Psoas muscle (tissue), 8 donors: ENCODE data around the gene MTRF1L. TPM values are rescaled to one million over a fixed set of nuclear protein-coding genes. Genes with fewer than 3 reads are reported as not detected.

Experiments
- ATAC-seq, 4 donors: fragments of 200-7000 bp; cut with Tn5 transposase; one replicate each; pipeline ENCODE4 v1.9.1; 2020; ENCODE audit warnings: moderate library complexity in 3 of 4, mild to moderate bottlenecking in 2 of 4
- DNase-seq, 2 donors: peaks; one replicate each; pipeline ENCODE4 v3.0.0-alpha.2; 2020
- H3K27ac ChIP-seq: fragments of 200-600 bp; one replicate; pipeline ENCODE4 v1.8.0; 2022
- H3K27me3 ChIP-seq, 3 donors: fragments of 200-600 bp in 1 of 3; one replicate each; pipeline versions ENCODE4 v1.6.1 to v1.8.0; 2013 to 2022; ENCODE audit warnings: low read length in 2 of 3, mild to moderate bottlenecking in 2 of 3, moderate library complexity in 1 of 3; ENCODE audit not compliant: insufficient read depth in 3 of 3
- H3K36me3 ChIP-seq, 2 donors: fragments of 200-600 bp in 1 of 2; one replicate each; pipeline versions ENCODE4 v1.6.1 to v1.8.0; 2013 to 2022; ENCODE audit warnings: low read depth in 1 of 2, mild to moderate bottlenecking in 1 of 2, moderate library complexity in 1 of 2; ENCODE audit not compliant: insufficient read depth in 1 of 2
- H3K4me1 ChIP-seq: fragments of 200-600 bp; one replicate; pipeline ENCODE4 v1.8.0; 2022
- H3K4me3 ChIP-seq: fragments of 200-600 bp; one replicate; pipeline ENCODE4 v1.8.0; 2022; ENCODE audit warnings: mild to moderate bottlenecking
- H3K9me3 ChIP-seq: fragments of 200-600 bp; one replicate; pipeline ENCODE4 v1.8.0; 2022
- WGBS, 3 donors: extraction: QIAGEN DNeasy Blood & Tissue Kit; methylation state at CpG; one replicate each; pipeline versions ENCODE4 v1.1.6 to v1.1.7; 2013; 5-methylcytosine and 5-hydroxymethylcytosine counted together
- intact Hi-C, 2 donors: fragments of 100-400 bp; cut with DNase I; formaldehyde crosslinking; loops; one replicate each; pipeline versions ENCODE4 v1.11.0 to v1.14.2; 2022
- polyA plus RNA-seq, 3 donors: library from polyadenylated mRNA; stranded (reverse); fragments of 200-250 nt; gene quantifications; one replicate each; pipeline ENCODE4 v1.2.3, GENCODE V29; 2013
- total RNA-seq, 4 donors: library from RNA; stranded (reverse); fragmentation: NEBNext Ultra II Directional in 2 of 4; extraction: Animal tissue kit (Norgen Biotek cat#: 25700) in 2 of 4; gene quantifications; one replicate each; pipeline versions ENCODE4 v1.2.1 to v1.2.4, GENCODE V29; 2021 to 2023
- TF ChIP-seq, protein P1 (sequence below): fragments of 200-600 bp; IDR thresholded peaks from one replicate; pipeline ENCODE4 v1.8.0; 2022; ENCODE audit warnings: antibody characterized with exemption
- donor health status: healthy with polysubstance abuse.
- donor health status: DM: no; HTN: no; CAD: no; lungs with moderate emphysema.
- donor health status: Bipolar disorder and iron deficiency.
- donor health status: healthy.
- donor health status: DM: yes; HTN: yes; CAD: no.
- donor health status: DM: no; HTN: no; CAD: no.
- donor health status: DM: no; HTN: no; CAD: no.
- donor health status: DM: yes; HTN: yes; CAD: no.

MTRF1L gene
- total and polyA plus RNA-seq, 7 donors: 20.3 to 55.9 (median 28.9) TPM

DNA sequence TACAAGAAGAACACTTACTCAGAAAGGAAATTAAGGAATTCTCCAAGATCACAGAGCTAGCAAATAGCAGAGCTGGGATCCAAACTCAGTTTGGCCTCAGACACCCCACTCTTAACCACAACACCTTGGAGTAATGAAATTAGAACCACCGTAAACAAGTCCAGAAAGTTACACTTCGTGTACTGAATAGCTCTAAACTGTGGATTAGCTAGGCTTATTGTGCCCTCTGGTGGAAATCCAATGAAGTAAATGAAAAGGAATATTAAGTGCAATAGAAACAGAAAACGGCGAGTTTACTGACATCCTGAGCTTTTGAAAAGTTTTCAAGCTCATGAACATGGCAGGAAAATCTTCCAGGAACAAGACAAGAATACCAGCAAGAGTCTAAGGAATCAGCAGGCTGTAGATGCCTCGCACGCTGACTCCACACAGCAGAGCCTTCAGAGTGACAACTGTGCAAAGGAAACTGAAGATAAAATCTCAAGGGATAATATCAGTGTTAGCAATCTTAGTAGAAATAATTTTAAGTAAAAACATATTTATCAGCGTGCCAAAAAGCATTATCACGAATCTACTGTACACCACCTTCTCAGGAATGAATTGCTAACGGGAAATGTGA is 54.2 kb downstream of the MTRF1L start:
- peak overlapping the region; percentile 36 for H3K4me3 ChIP-seq
- TF ChIP-seq, protein P1, sequence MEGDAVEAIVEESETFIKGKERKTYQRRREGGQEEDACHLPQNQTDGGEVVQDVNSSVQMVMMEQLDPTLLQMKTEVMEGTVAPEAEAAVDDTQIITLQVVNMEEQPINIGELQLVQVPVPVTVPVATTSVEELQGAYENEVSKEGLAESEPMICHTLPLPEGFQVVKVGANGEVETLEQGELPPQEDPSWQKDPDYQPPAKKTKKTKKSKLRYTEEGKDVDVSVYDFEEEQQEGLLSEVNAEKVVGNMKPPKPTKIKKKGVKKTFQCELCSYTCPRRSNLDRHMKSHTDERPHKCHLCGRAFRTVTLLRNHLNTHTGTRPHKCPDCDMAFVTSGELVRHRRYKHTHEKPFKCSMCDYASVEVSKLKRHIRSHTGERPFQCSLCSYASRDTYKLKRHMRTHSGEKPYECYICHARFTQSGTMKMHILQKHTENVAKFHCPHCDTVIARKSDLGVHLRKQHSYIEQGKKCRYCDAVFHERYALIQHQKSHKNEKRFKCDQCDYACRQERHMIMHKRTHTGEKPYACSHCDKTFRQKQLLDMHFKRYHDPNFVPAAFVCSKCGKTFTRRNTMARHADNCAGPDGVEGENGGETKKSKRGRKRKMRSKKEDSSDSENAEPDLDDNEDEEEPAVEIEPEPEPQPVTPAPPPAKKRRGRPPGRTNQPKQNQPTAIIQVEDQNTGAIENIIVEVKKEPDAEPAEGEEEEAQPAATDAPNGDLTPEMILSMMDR: peak; percentile 70
- H3K27ac ChIP-seq: no peak overlapping the region
- no peaks in the 10 kb centered on the region for H3K36me3 ChIP-seq
- 26 to 31% (median 29%) methylated on average over 9 of the region's 9 CpGs for WGBS, 3 donors
- DNase-seq (no peak), ATAC-seq (peak in 3 of 4 donors; percentile 56 to 90 (median 68))
- H3K4me1 ChIP-seq: peaks cover 12% of the 10 kb centered on the region
- H3K27me3 ChIP-seq: no peaks in the 10 kb centered on the region
- intact Hi-C loops: loop anchor here (2.0 to 10.0 kb wide), 3 partner anchors 83 to 396 kb away; no protein-coding TSS in a partner anchor
- no peaks in the 10 kb centered on the region for H3K9me3 ChIP-seq

DNA sequence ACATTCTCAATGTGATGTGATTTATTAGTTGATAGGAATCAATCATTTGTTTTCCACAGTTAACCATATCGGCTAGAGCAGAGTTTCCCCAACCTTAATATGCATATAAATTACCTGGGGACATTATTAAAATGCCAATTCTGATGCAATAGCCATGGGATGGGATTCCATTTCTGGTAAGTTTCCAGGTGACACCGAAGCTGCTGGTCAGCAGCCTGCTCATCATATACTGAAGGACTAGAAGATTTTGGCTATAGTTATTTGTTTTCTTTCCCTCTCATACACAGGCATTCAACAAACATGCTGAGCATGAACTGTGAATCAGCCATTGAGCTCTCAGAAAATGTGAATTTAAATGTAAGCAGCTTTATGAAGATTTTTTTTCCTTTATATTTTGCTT is 55.5 kb downstream of the MTRF1L start:
- Histone ChIP-seq H3K27me3 (no peaks in the 10 kb centered on the region), H3K27ac (no peak overlapping the region), H3K4me1 (peaks cover 12% of the 10 kb centered on the region), H3K4me3 (no peak overlapping the region), H3K9me3 (no peaks in the 10 kb centered on the region), H3K36me3 (no peaks in the 10 kb centered on the region)
- TF ChIP-seq, protein P1: no peak
- WGBS, 3 donors: 21 to 31% (median 30%) methylated on average over 2 of the region's 2 CpGs
- intact Hi-C loops: loop anchor here (2.0 to 10.0 kb wide), 3 partner anchors 82 to 395 kb away; no protein-coding TSS in a partner anchor
- no peak for ATAC-seq
- DNase-seq: no peak

DNA sequence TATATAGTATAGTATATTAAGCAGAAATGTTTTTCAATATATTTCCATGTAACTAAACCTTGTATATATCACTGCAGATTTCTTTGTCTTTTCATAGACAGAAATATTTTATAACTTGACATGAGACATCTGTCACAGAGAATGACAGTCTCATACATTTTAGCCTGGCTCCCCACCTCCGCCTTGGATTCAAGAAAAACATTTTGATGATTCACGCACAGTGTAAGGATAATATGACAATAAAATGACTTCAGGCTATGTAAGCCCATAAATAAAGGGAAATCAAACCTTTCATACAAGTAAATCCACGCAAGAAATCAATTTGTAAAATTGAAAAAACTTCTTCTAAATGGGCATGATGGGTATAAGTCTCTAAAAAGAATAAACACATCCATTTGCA is 56.0 kb downstream of the MTRF1L start:
- 75 to 82% (median 76%) methylated on average over 3 of the region's 3 CpGs for WGBS, 3 donors
- Histone ChIP-seq H3K27ac (no peak overlapping the region), H3K9me3 (no peaks in the 10 kb centered on the region), H3K4me1 (peaks cover 12% of the 10 kb centered on the region), H3K27me3 (no peaks in the 10 kb centered on the region), H3K36me3 (no peaks in the 10 kb centered on the region), H3K4me3 (no peak overlapping the region)
- TF ChIP-seq, protein P1: no peak
- no peak for ATAC-seq
- DNase-seq: no peak
- intact Hi-C loops: loop anchor here (2.0 to 10.0 kb wide), 3 partner anchors 82 to 394 kb away; no protein-coding TSS in a partner anchor

DNA sequence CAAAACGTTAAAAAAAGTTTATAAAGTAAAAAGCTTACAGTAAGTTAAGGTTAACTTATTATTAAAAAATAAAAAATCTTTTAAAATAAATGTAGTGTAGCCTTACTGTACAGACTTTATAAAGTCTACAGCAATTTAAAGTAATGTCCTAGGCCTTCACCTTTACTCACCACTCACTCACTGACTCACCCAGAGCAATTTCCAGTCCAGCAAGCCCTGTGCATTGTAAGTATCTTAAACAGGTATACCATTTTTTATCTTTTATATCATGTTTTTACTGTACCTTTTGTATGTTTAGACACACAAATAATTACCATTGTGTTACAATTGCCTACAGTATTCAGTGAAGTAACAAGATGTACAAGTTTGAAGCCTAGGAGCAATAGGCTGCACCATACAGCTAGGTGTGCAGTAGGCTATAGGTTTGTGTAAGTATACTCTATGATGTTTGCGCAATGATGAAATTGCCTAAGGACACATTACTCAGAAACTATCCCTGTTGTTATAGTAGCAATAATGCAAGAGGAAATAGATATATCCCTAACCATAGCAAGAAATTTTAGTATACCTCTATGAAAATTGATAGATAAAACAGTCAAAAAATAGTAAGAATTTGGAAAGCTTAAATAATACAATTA is 59.1 kb downstream of the MTRF1L start:
- H3K9me3 ChIP-seq: no peaks in the 10 kb centered on the region
- no peak overlapping the region for H3K4me3 ChIP-seq
- TF ChIP-seq, protein P1: no peak
- H3K36me3 ChIP-seq: no peaks in the 10 kb centered on the region
- ATAC-seq (no peak), DNase-seq (no peak)
- H3K27ac ChIP-seq: no peak overlapping the region
- WGBS, 3 donors: 87 to 92% (median 87%) methylated on average over 2 of the region's 2 CpGs
- no peaks in the 10 kb centered on the region for H3K27me3 ChIP-seq
- intact Hi-C loops: loop anchor here in 1 of 2 donors (10.0 kb wide), 1 partner anchor 389 kb away; no protein-coding TSS in a partner anchor
- H3K4me1 ChIP-seq: peaks cover 10% of the 10 kb centered on the region
